HepG2 (cell line): Measurements from ENCODE around the gene MRPS25. TPM values are rescaled to one million over a fixed set of nuclear protein-coding genes. Genes with fewer than 3 reads are reported as not detected.
A peak's percentile ranks its signal among the peaks of the same experiment; 100 is the strongest.

Experiments used
- GABPB1 ChIP-seq: IDR thresholded peaks from 2 replicates; pipeline ENCODE4 v1.6.1; 2016; ENCODE audit warnings: mild to moderate bottlenecking, missing genetic modification reagents, moderate library complexity, missing compliant biosample characterization
- GZF1 ChIP-seq: sonication (generic); formaldehyde crosslinking; IDR thresholded peaks from 2 replicates; pipeline ENCODE4 v1.5.1; 2020; ENCODE audit warnings: mild to moderate bottlenecking, missing genetic modification reagents
- KMT2A ChIP-seq: sonication (generic); formaldehyde crosslinking; IDR thresholded peaks from 2 replicates; pipeline ENCODE4 v1.4.0; 2020; ENCODE audit warnings: missing genetic modification reagents
- MTA3 ChIP-seq: sonication (generic); formaldehyde crosslinking; IDR thresholded peaks from 2 replicates; pipeline ENCODE4 v1.4.0; 2020; ENCODE audit warnings: missing genetic modification reagents
- REL ChIP-seq: sonication (generic); formaldehyde crosslinking; conservative IDR thresholded peaks from 2 replicates; pipeline ENCODE4 v1.8.0; 2022; ENCODE audit warnings: mild to moderate bottlenecking, missing genetic modification reagents, moderate library complexity
- RXRA ChIP-seq: sonication (generic); formaldehyde crosslinking; IDR thresholded peaks from 2 replicates; pipeline ENCODE4 v1.5.1; 2020; ENCODE audit warnings: missing genetic modification reagents
- SETDB1 ChIP-seq: sonication (generic); formaldehyde crosslinking; IDR thresholded peaks from 2 replicates; pipeline ENCODE4 v1.5.1; 2020; ENCODE audit warnings: missing genetic modification reagents, mild to moderate bottlenecking, borderline replicate concordance
- YY1 ChIP-seq: IDR thresholded peaks from 2 replicates; pipeline ENCODE4 v1.6.1; 2011; ENCODE audit warnings: low read length, low read depth, moderate library complexity, mild to moderate bottlenecking; ENCODE audit not compliant: insufficient read depth, insufficient replicate concordance
- ZNF34 ChIP-seq: sonication (generic); formaldehyde crosslinking; IDR thresholded peaks from 2 replicates; pipeline ENCODE4 v1.4.0; 2020; ENCODE audit warnings: mild to moderate bottlenecking, missing genetic modification reagents, borderline replicate concordance
- ZNF572 ChIP-seq: sonication (generic); formaldehyde crosslinking; IDR thresholded peaks from 2 replicates; pipeline ENCODE4 v1.5.1; 2020; ENCODE audit warnings: mild to moderate bottlenecking, missing genetic modification reagents
- ZNF619 ChIP-seq: sonication (generic); formaldehyde crosslinking; IDR thresholded peaks from 2 replicates; pipeline ENCODE4 v1.4.0; 2020; ENCODE audit warnings: mild to moderate bottlenecking, missing genetic modification reagents
- ZNF768 ChIP-seq: sonication (generic); formaldehyde crosslinking; IDR thresholded peaks from 2 replicates; pipeline ENCODE4 v1.4.0; 2020; ENCODE audit warnings: missing genetic modification reagents
- polyA plus RNA-seq, 8 experiments: library from polyadenylated mRNA; depleted of rRNA in 3 of 8; stranded (reverse) in 7 of 8; unstranded in 1 of 8; fragments of >200 nt; fragmentation: Illumina TruSeq in 4 of 8; extraction: Trizol in 4 of 8; gene quantifications; 2 replicates each; pipeline versions ENCODE4 v1.2.1 to v1.2.3, GENCODE V29; 2011 to 2016; ENCODE audit warnings: low read depth in 4 of 8, missing spikeins in 1 of 8, mixed read lengths in 1 of 8; ENCODE audit not compliant: insufficient read depth in 1 of 8
- total RNA-seq, 5 experiments: library from RNA; depleted of rRNA; stranded (reverse); fragments of >200 nt; fragmentation: Illumina TruSeq; extraction: Trizol; gene quantifications; 2 replicates each; pipeline ENCODE4 v1.2.3, GENCODE V29; 2016; ENCODE audit warnings: low read depth in 1 of 5
- TF ChIP-seq, protein P1 (sequence below): IDR thresholded peaks from 2 replicates; pipeline ENCODE4 v1.6.1; 2016; ENCODE audit warnings: missing compliant biosample characterization, missing genetic modification reagents, borderline replicate concordance
- TF ChIP-seq, protein P2 (sequence below): sonication (generic); formaldehyde crosslinking; IDR thresholded peaks from 2 replicates; pipeline ENCODE4 v1.8.0; 2022; ENCODE audit warnings: low read depth, missing genetic modification reagents
- TF ChIP-seq, protein P3 (sequence below): sonication (generic); formaldehyde crosslinking; IDR thresholded peaks from 2 replicates; pipeline ENCODE4 v1.4.0; 2020; ENCODE audit warnings: missing genetic modification reagents, borderline replicate concordance
- TF ChIP-seq, protein P4 (sequence below): sonication (generic); formaldehyde crosslinking; IDR thresholded peaks from 2 replicates; pipeline ENCODE4 v1.5.0; 2020; ENCODE audit warnings: mild to moderate bottlenecking, missing genetic modification reagents, borderline replicate concordance
- TF ChIP-seq, protein P5 (sequence below): sonication (generic); formaldehyde crosslinking; IDR thresholded peaks from 2 replicates; pipeline ENCODE4 v1.8.0; 2022; ENCODE audit warnings: mild to moderate bottlenecking, missing genetic modification reagents, borderline replicate concordance

The MRPS25 gene
- total and polyA plus RNA-seq, 2 of the 13 experiments (the other 11 are each of a cell fraction or from before 2014, with no cell fraction given): 60.1 to 74.3 TPM

- TF ChIP-seq GZF1 (CRISPR knock-in tag) (no peak), SETDB1 (CRISPR knock-in tag) (no peak; the same call in 1 of the 2 replicates), GABPB1 (CRISPR knock-in tag) (peak; percentile 100), MTA3 (no peak), ZNF572 (peak; percentile 66; the same call in 1 of the 2 replicates), KMT2A (peak; percentile 99), RXRA (peak; percentile 70; the same call in 1 of the 2 replicates), ZNF34 (CRISPR knock-in tag) (peak; percentile 91), ZNF768 (CRISPR knock-in tag) (peak; percentile 67; the same call in 1 of the 2 replicates), ZNF619 (CRISPR knock-in tag) (peak; percentile 26), YY1 (peak; percentile 96), REL (peak; percentile 87; the same call in 1 of the 2 replicates)
- TF ChIP-seq, protein P1, sequence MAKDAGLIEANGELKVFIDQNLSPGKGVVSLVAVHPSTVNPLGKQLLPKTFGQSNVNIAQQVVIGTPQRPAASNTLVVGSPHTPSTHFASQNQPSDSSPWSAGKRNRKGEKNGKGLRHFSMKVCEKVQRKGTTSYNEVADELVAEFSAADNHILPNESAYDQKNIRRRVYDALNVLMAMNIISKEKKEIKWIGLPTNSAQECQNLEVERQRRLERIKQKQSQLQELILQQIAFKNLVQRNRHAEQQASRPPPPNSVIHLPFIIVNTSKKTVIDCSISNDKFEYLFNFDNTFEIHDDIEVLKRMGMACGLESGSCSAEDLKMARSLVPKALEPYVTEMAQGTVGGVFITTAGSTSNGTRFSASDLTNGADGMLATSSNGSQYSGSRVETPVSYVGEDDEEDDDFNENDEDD (CRISPR knock-in tag): peak; percentile 99
- TF ChIP-seq, protein P2, sequence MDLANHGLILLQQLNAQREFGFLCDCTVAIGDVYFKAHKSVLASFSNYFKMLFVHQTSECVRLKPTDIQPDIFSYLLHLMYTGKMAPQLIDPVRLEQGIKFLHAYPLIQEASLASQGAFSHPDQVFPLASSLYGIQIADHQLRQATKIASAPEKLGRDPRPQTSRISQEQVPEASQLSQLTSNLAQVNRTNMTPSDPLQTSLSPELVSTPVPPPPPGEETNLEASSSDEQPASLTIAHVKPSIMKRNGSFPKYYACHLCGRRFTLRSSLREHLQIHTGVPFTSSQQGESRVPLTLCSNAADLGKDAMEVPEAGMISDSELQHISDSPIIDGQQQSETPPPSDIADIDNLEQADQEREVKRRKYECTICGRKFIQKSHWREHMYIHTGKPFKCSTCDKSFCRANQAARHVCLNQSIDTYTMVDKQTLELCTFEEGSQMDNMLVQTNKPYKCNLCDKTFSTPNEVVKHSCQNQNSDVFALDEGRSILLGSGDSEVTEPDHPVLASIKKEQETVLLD (CRISPR knock-in tag): peak; percentile 94
- TF ChIP-seq, protein P3, sequence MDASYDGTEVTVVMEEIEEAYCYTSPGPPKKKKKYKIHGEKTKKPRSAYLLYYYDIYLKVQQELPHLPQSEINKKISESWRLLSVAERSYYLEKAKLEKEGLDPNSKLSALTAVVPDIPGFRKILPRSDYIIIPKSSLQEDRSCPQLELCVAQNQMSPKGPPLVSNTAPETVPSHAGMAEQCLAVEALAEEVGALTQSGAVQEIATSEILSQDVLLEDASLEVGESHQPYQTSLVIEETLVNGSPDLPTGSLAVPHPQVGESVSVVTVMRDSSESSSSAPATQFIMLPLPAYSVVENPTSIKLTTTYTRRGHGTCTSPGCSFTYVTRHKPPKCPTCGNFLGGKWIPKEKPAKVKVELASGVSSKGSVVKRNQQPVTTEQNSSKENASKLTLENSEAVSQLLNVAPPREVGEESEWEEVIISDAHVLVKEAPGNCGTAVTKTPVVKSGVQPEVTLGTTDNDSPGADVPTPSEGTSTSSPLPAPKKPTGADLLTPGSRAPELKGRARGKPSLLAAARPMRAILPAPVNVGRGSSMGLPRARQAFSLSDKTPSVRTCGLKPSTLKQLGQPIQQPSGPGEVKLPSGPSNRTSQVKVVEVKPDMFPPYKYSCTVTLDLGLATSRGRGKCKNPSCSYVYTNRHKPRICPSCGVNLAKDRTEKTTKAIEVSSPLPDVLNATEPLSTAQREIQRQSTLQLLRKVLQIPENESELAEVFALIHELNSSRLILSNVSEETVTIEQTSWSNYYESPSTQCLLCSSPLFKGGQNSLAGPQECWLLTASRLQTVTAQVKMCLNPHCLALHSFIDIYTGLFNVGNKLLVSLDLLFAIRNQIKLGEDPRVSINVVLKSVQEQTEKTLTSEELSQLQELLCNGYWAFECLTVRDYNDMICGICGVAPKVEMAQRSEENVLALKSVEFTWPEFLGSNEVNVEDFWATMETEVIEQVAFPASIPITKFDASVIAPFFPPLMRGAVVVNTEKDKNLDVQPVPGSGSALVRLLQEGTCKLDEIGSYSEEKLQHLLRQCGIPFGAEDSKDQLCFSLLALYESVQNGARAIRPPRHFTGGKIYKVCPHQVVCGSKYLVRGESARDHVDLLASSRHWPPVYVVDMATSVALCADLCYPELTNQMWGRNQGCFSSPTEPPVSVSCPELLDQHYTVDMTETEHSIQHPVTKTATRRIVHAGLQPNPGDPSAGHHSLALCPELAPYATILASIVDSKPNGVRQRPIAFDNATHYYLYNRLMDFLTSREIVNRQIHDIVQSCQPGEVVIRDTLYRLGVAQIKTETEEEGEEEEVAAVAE (CRISPR knock-in tag): peak; percentile 64; the same call in 1 of the 2 replicates
- TF ChIP-seq, protein P4, sequence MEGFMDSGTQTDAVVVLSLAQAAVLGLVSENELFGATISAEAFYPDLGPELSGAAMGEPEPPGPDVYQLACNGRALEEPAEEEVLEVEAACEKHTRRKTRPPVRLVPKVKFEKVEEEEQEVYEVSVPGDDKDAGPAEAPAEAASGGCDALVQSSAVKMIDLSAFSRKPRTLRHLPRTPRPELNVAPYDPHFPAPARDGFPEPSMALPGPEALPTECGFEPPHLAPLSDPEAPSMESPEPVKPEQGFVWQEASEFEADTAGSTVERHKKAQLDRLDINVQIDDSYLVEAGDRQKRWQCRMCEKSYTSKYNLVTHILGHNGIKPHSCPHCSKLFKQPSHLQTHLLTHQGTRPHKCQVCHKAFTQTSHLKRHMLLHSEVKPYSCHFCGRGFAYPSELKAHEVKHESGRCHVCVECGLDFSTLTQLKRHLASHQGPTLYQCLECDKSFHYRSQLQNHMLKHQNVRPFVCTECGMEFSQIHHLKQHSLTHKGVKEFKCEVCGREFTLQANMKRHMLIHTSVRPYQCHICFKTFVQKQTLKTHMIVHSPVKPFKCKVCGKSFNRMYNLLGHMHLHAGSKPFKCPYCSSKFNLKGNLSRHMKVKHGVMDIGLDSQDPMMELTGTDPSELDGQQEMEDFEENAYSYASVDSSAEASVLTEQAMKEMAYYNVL (CRISPR knock-in tag): peak; percentile 46; the same call in 1 of the 2 replicates
- TF ChIP-seq, protein P5, sequence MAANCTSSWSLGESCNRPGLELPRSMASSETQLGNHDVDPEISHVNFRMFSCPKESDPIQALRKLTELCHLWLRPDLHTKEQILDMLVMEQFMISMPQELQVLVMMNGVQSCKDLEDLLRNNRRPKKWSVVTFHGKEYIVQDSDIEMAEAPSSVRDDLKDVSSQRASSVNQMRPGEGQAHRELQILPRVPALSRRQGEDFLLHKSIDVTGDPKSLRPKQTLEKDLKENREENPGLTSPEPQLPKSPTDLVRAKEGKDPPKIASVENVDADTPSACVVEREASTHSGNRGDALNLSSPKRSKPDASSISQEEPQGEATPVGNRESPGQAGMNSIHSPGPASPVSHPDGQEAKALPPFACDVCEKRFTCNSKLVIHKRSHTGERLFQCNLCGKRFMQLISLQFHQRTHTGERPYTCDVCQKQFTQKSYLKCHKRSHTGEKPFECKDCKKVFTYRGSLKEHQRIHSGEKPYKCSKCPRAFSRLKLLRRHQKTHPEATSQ (CRISPR knock-in tag): no peak; the same call in 1 of the 2 replicates
Observed at GRCh38 chr3:15098503-15099363, 33.6 kb upstream of the MRPS25 start, which contains the start of gene RBSN (continued).
